Glutamatergic neuron (in vitro differentiated cells): ENCODE measurements around the gene PDE1C. TPM values are rescaled to one million over a fixed set of nuclear protein-coding genes. Genes with fewer than 3 reads are reported as not detected.

Source experiments
- DNase-seq: peaks from one replicate; pipeline ENCODE4 v3.0.0; 2022
- H3K27ac Mint-ChIP-seq: one replicate; pipeline ENCODE4 v1.8.0; 2020; ENCODE audit warnings: mild to moderate bottlenecking, mixed read lengths, inconsistent platforms; ENCODE audit not compliant: unreplicated experiment
- H3K27me3 Mint-ChIP-seq: one replicate; pipeline ENCODE4 v1.8.0; 2020; ENCODE audit warnings: mild to moderate bottlenecking, moderate library complexity, mixed read lengths, inconsistent platforms; ENCODE audit not compliant: unreplicated experiment
- H3K36me3 Mint-ChIP-seq: one replicate; pipeline ENCODE4 v1.8.0; 2020; ENCODE audit warnings: mild to moderate bottlenecking, mixed read lengths, inconsistent platforms; ENCODE audit not compliant: unreplicated experiment
- H3K4me1 Mint-ChIP-seq: one replicate; pipeline ENCODE4 v1.8.0; 2020; ENCODE audit warnings: mild to moderate bottlenecking, low read depth, mixed read lengths, inconsistent platforms; ENCODE audit not compliant: unreplicated experiment
- H3K4me3 Mint-ChIP-seq: one replicate; pipeline ENCODE4 v1.8.0; 2020; ENCODE audit warnings: mild to moderate bottlenecking, mixed read lengths, inconsistent platforms; ENCODE audit not compliant: unreplicated experiment
- H3K9me3 Mint-ChIP-seq: one replicate; pipeline ENCODE4 v1.8.0; 2020; ENCODE audit warnings: mild to moderate bottlenecking, moderate library complexity, mixed read lengths, inconsistent platforms; ENCODE audit not compliant: unreplicated experiment
- CTCF ChIP-seq: fragments of 200-600 bp; sonication (generic); IDR thresholded peaks from one replicate; pipeline ENCODE4 v1.5.0; 2021; ENCODE audit not compliant: partially characterized antibody, unreplicated experiment
- total RNA-seq: library from RNA; stranded (reverse); fragmentation: NEBNext Ultra II Directional; extraction: Animal tissue kit (Norgen Biotek cat#: 25700); gene quantifications from one replicate; pipeline ENCODE4 v1.2.1, GENCODE V29; 2021; ENCODE audit not compliant: unreplicated experiment

The PDE1C gene
- total RNA-seq, 1 donor from 2014 or later = 3.3 TPM

GRCh38 chr7:31805209-31805818 is 264.9 kb downstream of the PDE1C start:
- H3K27ac Mint-ChIP-seq = no peak overlapping the region
- H3K9me3 Mint-ChIP-seq = no peaks in the 10 kb centered on the region
- H3K4me1 Mint-ChIP-seq = no peaks in the 10 kb centered on the region
- no peak overlapping the region for H3K4me3 Mint-ChIP-seq
- no peaks in the 10 kb centered on the region for H3K27me3 Mint-ChIP-seq
- no peaks in the 10 kb centered on the region for H3K36me3 Mint-ChIP-seq
- TF ChIP-seq CTCF = no peak
- DNase-seq = no peak

- no peak for DNase-seq
- no peak for TF ChIP-seq CTCF
- peaks cover 2% of the 10 kb centered on the region for H3K27me3 Mint-ChIP-seq
- no peaks in the 10 kb centered on the region for H3K9me3 Mint-ChIP-seq
- no peaks in the 10 kb centered on the region for H3K4me1 Mint-ChIP-seq
- H3K36me3 Mint-ChIP-seq = no peaks in the 10 kb centered on the region
- no peak overlapping the region for H3K4me3 Mint-ChIP-seq
- no peak overlapping the region for H3K27ac Mint-ChIP-seq
These were observed 273.8 kb downstream of the PDE1C start for GRCh38 chr7:31796375-31796774.

GRCh38 chr7:31794851-31795344 is 275.3 kb downstream of the PDE1C start:
- no peak for DNase-seq
- Mint-ChIP-seq H3K9me3 (no peaks in the 10 kb centered on the region), H3K27ac (no peak overlapping the region), H3K4me3 (no peak overlapping the region), H3K27me3 (peaks cover 2% of the 10 kb centered on the region), H3K4me1 (no peaks in the 10 kb centered on the region), H3K36me3 (no peaks in the 10 kb centered on the region)
- no peak for TF ChIP-seq CTCF

GRCh38 chr7:31791881-31792280 is 278.3 kb downstream of the PDE1C start:
- TF ChIP-seq CTCF = no peak
- Mint-ChIP-seq H3K27ac (no peak overlapping the region), H3K27me3 (peaks cover 2% of the 10 kb centered on the region), H3K4me1 (no peaks in the 10 kb centered on the region), H3K4me3 (no peak overlapping the region), H3K9me3 (no peaks in the 10 kb centered on the region), H3K36me3 (no peaks in the 10 kb centered on the region)
- no peak for DNase-seq

- Mint-ChIP-seq H3K27ac (no peak overlapping the region), H3K36me3 (no peaks in the 10 kb centered on the region), H3K9me3 (no peaks in the 10 kb centered on the region), H3K4me3 (no peak overlapping the region), H3K27me3 (no peaks in the 10 kb centered on the region), H3K4me1 (no peaks in the 10 kb centered on the region)
- no peak for DNase-seq
- no peak for TF ChIP-seq CTCF
These were observed 281.1 kb downstream of the PDE1C start for GRCh38 chr7:31788883-31789680.
